Neural cell (in vitro differentiated cells): ENCODE measurements around the gene PHF12. TPM values are rescaled to one million over a fixed set of nuclear protein-coding genes. Genes with fewer than 3 reads are reported as not detected.

Source experiments
- H2AFZ ChIP-seq: fragments of 200-600, 300-800 bp; sonication (generic), shearing (Covaris generic); 2 replicates; pipeline ENCODE4 v1.6.0; 2014; ENCODE audit warnings: low read depth, mild to moderate bottlenecking, antibody characterized with exemption, low read length, moderate library complexity
- H3F3A ChIP-seq: fragments of 200-600 bp; shearing (Covaris generic); 2 replicates; pipeline ENCODE4 v1.6.1; 2016; ENCODE audit warnings: mild to moderate bottlenecking, moderate library complexity, mixed read lengths, antibody characterized with exemption, low read length; ENCODE audit not compliant: insufficient read depth, poor library complexity, severe bottlenecking
- H3K27ac ChIP-seq: fragments of 200-600, 300-800 bp; sonication (generic), shearing (Covaris generic); 2 replicates; pipeline ENCODE4 v1.5.1; 2014; ENCODE audit warnings: mild to moderate bottlenecking, low read length, moderate library complexity
- H3K27me3 ChIP-seq: fragments of 300-800, 200-600 bp; sonication (generic), shearing (Covaris generic); 2 replicates; pipeline ENCODE4 v1.6.0; 2014; ENCODE audit warnings: mild to moderate bottlenecking, low read depth, low read length, moderate library complexity; ENCODE audit not compliant: insufficient read depth
- H3K36me3 ChIP-seq: fragments of 300-800, 200-600 bp; sonication (generic), shearing (Covaris generic); 2 replicates; pipeline ENCODE4 v1.5.1; 2014; ENCODE audit warnings: mild to moderate bottlenecking, antibody characterized with exemption, low read length, moderate library complexity; ENCODE audit not compliant: insufficient read depth
- H3K4me2 ChIP-seq: fragments of 300-800, 200-600 bp; sonication (generic), shearing (Covaris generic); 2 replicates; pipeline ENCODE4 v1.6.0; 2014; ENCODE audit warnings: mild to moderate bottlenecking, low read length
- H3K4me3 ChIP-seq: fragments of 300-800, 200-600 bp; sonication (generic), shearing (Covaris generic); 2 replicates; pipeline ENCODE4 v1.5.1; 2014; ENCODE audit warnings: mild to moderate bottlenecking, low read length, moderate library complexity
- H3K79me2 ChIP-seq: fragments of 200-600 bp; shearing (Covaris generic); replicated peaks from 2 replicates; pipeline ENCODE4 v1.6.0; 2014; ENCODE audit warnings: mild to moderate bottlenecking, low read length, moderate library complexity; ENCODE audit not compliant: insufficient read depth
- H3K9ac ChIP-seq: fragments of 300-800, 200-600 bp; sonication (generic), shearing (Covaris generic); 2 replicates; pipeline ENCODE4 v1.6.1; 2016; ENCODE audit warnings: mild to moderate bottlenecking, low read length, mixed read lengths
- H3K9me2 ChIP-seq: fragments of 200-600 bp; shearing (Covaris generic); 2 replicates; pipeline ENCODE4 v1.6.1; 2016; ENCODE audit warnings: mild to moderate bottlenecking, low read length, mixed read lengths; ENCODE audit not compliant: insufficient read depth
- H3K9me3 ChIP-seq: fragments of 200-600, 300-800 bp; sonication (generic), shearing (Covaris generic); 2 replicates; pipeline ENCODE4 v1.6.1; 2016; ENCODE audit warnings: mild to moderate bottlenecking, mixed run types, low read length, moderate library complexity, mixed read lengths
- H4K20me1 ChIP-seq: fragments of 200-600 bp; shearing (Covaris generic); 2 replicates; pipeline ENCODE4 v1.6.1; 2016; ENCODE audit warnings: mild to moderate bottlenecking, mixed run types; ENCODE audit not compliant: insufficient read depth
- CTCF ChIP-seq: fragments of 450-650 bp; IDR thresholded peaks from 2 replicates; pipeline ENCODE4 v1.5.1; 2014; ENCODE audit warnings: antibody characterized with exemption, mild to moderate bottlenecking, moderate library complexity; ENCODE audit not compliant: poor library complexity, severe bottlenecking
- EP300 ChIP-seq: fragments of 450-650 bp; conservative IDR thresholded peaks from 2 replicates; pipeline ENCODE4 v1.6.1; 2014; ENCODE audit warnings: antibody characterized with exemption, mild to moderate bottlenecking, moderate library complexity; ENCODE audit not compliant: poor library complexity, severe bottlenecking
- EZH2 ChIP-seq: fragments of 200-600, 300-800 bp; shearing (Covaris generic), sonication (generic); IDR thresholded peaks from 2 replicates; pipeline ENCODE4 v1.6.1; 2014; ENCODE audit warnings: antibody characterized with exemption, low read length, borderline replicate concordance, mild to moderate bottlenecking; ENCODE audit not compliant: insufficient read depth, poor library complexity, severe bottlenecking
- MXI1 ChIP-seq: fragments of 450-650 bp; conservative IDR thresholded peaks from 2 replicates; pipeline ENCODE4 v1.6.1; 2014; ENCODE audit warnings: antibody characterized with exemption, mild to moderate bottlenecking; ENCODE audit not compliant: poor library complexity, severe bottlenecking
- POLR2AphosphoS5 ChIP-seq: IDR thresholded peaks from 2 replicates; pipeline ENCODE4 v1.6.1; 2012
- RAD21 ChIP-seq: fragments of 450-650 bp; conservative IDR thresholded peaks from 2 replicates; pipeline ENCODE4 v1.6.1; 2014; ENCODE audit warnings: antibody characterized with exemption, mild to moderate bottlenecking, moderate library complexity
- REST ChIP-seq: IDR thresholded peaks from 2 replicates; pipeline ENCODE4 v1.6.1; 2012; ENCODE audit warnings: borderline replicate concordance
- SMC3 ChIP-seq: fragments of 450-650 bp; conservative IDR thresholded peaks from 2 replicates; pipeline ENCODE4 v1.6.1; 2014; ENCODE audit warnings: antibody characterized with exemption, mild to moderate bottlenecking, moderate library complexity; ENCODE audit not compliant: poor library complexity
- TAF1 ChIP-seq: IDR thresholded peaks from 2 replicates; pipeline ENCODE4 v1.6.1; 2012; ENCODE audit warnings: low read depth
- polyA plus RNA-seq: library from polyadenylated mRNA; depleted of rRNA; stranded (reverse); fragments of >200 nt; gene quantifications from 2 replicates; pipeline ENCODE4 v1.2.3, GENCODE V29; 2014

PHF12 gene
- polyA plus RNA-seq, 1 donor from 2014 or later = 10.4 TPM

GRCh38 chr17:28871056-28871579, 80.2 kb downstream of the PHF12 start:
- Histone ChIP-seq H3K9me2 (no peaks in the 10 kb centered on the region), H3F3A (no peaks in the 10 kb centered on the region), H3K9ac (no peak overlapping the region), H2AFZ (no peak overlapping the region), H3K27me3 (no peaks in the 10 kb centered on the region), H3K9me3 (no peaks in the 10 kb centered on the region), H3K27ac (no peak overlapping the region), H4K20me1 (no peaks in the 10 kb centered on the region), H3K79me2 (no peaks in the 10 kb centered on the region), H3K4me2 (no peak overlapping the region), H3K4me3 (no peak overlapping the region), H3K36me3 (no peaks in the 10 kb centered on the region)
- TF ChIP-seq SMC3 (no peak), EZH2 (no peak), TAF1 (no peak), REST (no peak), CTCF (no peak), RAD21 (no peak), EP300 (no peak), POLR2AphosphoS5 (no peak), MXI1 (no peak)

GRCh38 chr17:28867276-28867675, 84.0 kb downstream of the PHF12 start:
- Histone ChIP-seq H3F3A (no peaks in the 10 kb centered on the region), H3K27ac (no peak overlapping the region), H3K9ac (no peak overlapping the region), H3K4me2 (no peak overlapping the region), H2AFZ (no peak overlapping the region), H4K20me1 (no peaks in the 10 kb centered on the region), H3K9me3 (no peaks in the 10 kb centered on the region), H3K4me3 (no peak overlapping the region), H3K79me2 (no peaks in the 10 kb centered on the region), H3K36me3 (no peaks in the 10 kb centered on the region), H3K9me2 (no peaks in the 10 kb centered on the region), H3K27me3 (no peaks in the 10 kb centered on the region)
- TF ChIP-seq MXI1 = no peak
- no peak for TF ChIP-seq CTCF
- TF ChIP-seq REST = no peak
- TF ChIP-seq EZH2 = no peak
- no peak for TF ChIP-seq SMC3
- no peak for TF ChIP-seq EP300
- TF ChIP-seq POLR2AphosphoS5 = no peak
- no peak for TF ChIP-seq RAD21
- no peak for TF ChIP-seq TAF1
